EL (cell line): ENCODE results near the gene MGST2.

ENCODE experiments used
- DNase-seq: peaks from one replicate; pipeline ENCODE4 v3.0.0-alpha.2; 2016

Gene MGST2

DNA sequence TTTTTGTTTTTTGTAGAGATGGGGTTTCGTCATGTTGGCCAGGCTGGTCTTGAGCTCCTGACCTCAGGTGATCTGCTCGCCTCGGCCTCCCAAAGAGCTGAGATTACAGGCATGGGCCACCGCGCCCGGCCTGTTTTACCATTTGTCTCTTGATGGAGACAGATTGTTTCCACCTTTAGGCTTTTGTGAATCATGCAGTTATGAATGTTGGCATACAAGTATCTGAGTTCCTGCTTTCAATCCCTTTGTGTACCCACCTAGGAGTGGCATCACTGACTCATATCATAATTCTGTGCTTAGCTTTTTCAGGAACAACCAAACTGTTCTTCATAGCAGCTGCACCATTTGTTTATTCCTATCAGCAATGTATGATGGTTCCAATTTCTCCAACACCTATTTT lies 20.2 kb upstream of the MGST2 start:
- DNase-seq = no peak

DNA sequence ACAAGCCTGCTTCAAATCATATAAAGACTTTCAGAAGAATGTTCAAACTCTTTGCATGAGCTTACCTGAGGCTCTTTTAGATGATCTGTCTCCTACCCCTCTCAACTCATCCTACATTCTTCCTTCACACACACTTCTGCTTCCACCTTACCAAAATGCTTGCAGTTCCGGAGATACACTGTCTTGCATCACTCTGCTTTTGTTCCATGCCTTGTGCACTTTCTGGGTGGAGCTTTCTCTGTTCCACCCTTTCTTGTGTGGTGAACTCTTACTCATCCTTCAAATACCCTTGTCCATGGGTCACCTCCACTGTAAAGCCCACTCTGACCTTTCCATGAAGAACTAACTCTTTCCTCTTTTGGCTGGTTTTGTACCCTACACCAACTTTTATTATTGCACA lies 18.4 kb upstream of the MGST2 start:
- DNase-seq = no peak

DNA sequence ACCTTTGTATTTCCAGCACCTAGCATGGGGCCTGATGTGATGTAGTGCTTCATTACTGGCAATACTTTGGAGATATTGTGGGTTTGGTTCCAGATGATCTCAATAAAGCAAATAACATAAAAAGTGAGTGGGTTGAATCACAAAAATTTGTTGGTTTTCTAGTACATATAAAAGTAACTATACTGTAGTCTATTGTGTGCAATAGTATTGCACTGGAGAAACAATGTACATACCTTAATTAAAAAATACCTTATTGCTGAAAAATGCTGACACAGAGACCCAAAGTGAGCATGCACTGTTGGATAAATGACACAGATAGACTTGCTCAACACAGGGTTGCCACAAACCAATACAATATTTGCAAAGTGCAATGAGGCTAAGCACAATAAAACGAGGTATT lies 17.7 kb upstream of the MGST2 start:
- no peak for DNase-seq

DNA sequence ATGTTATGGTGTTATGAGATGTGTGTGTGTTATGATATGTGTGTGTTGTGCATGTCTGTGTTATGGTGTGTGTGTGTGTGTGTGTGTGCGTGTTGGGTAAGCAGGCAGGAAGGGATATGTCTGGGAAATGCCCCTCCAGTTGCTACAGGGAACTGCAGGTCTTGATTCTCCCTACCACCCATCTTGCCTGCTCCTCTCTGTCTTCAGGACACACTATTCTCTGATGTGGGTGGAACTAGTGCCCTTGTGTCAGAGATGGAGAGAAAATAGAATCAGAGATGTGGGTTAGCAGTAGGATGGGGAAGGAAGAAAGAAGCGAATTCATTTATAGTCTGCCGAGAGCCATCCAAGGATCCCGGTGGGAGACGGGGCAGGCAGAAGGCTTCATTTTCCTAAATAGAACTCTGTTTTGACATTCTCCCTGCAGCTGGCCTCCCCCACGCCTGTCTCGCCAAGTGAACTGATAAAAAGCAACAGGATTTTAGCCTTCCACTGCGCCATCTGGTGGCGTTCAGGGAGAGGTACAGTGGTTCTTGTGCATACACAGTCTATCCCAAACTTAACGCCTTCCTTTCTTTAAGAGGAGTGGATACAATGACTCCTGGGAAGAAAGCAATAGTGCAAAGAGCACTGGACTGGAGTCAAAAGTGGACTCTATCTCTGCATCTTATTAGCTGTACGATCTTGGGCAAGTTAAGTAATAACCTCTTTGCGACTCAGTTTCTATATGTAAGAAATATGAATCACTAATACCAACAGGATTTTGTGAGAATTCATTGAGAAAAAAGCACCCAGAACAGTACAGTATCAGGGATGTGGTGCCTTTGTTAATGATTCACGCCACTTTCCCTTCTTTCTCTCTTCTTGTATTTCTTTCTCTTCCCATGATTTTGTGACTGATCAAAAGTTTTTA lies 14.1 kb upstream of the MGST2 start:
- DNase-seq = peak; percentile 75

DNA sequence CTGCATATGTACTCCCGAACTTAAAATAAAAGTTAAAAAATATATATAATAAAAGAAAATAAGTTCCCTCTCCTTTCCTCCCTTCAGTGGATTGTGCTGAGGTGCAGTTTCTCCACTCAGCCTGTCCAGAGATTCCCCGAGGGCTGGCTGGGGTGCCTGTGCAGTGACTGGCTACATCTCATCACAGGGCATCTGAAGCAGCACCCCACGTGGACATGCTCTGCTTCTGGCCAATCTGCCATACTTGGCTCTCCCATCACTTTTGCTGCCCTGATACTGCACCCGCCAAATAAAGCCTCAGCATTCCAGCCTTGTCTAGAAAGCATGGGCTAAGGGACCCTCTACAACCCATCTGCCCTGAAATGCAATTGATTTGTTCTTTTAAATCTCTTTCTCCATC lies 11.1 kb upstream of the MGST2 start:
- DNase-seq = no peak

DNA sequence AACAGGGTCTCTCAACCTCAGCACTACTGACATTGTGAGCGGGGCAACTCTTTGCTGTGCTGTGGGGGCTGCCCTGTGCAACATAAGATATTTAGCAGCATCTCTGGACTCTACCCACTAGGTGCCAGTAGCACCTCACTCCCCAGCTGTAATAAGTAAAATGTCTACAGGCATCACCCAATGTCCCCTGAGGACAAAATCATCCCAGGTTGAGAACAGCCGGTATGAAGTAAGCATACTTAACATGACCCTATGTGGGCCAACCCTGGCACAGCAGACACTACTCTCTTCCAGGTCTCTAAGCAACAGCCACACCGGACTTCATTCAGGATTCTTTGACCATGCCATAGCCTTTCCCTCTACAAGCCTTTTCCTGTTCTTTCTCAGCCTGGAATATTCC lies 10.5 kb upstream of the MGST2 start:
- peak; percentile 36 for DNase-seq

DNA sequence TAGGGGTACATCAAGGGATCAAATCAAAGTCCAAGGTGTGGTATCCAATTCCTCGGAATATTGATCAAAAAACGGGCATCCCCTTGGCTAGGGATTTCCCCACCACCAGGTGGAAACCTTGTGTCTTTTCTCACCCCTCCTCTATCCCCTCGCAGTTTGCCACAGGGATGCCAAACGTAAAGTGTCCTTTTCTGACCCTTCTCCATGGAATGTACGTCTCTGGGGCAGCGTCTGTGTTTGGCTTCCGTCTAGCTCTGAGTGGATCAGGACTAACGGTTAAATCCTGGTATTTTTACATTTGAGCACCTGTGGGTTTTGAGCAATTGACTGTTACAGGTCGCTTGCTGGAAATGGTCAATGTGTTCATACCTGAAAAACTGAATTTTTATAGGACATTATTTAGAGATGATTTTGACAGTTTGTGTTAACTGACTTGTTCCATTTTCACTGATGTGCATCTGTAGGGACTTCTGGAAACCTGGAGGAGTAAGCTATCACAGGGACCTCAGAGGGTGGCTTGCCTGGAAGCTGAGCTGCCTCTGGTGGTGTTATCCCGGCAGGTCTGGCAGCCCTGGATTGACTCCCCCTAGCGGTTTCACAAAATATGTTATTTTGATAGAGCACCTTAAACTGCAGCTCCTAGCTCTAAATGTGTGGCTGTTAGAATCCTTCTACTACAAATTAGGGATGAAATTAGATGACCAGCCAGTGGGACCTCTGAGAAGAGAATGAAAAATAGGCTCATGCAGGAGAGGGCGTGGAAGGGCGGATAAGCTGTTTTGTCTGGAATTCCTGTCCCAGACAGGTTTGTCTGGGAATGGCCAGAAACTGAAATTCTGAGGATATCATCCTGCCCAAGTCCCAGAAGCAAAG lies 8.8 kb upstream of the MGST2 start:
- DNase-seq = peak; percentile 77

DNA sequence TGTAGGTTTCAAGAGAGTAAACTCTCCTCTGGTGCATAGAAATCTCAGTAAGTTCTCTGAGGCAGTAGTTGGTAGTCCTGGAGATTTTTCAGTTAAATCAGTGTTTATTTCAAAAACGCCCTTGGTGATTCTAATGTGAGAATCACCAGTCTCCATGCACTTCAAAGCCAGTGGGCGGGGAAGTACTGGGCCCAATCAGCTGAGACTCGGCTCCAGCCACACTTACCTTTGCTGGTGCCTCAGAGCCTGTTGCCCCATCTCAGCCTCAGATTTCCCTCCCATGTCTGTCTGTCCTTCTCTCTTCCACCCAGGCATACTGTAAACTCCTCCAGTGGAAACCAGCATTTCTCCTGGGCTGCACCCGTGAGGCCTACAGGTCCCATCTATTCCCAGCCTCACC lies 7.4 kb upstream of the MGST2 start:
- DNase-seq = no peak

DNA sequence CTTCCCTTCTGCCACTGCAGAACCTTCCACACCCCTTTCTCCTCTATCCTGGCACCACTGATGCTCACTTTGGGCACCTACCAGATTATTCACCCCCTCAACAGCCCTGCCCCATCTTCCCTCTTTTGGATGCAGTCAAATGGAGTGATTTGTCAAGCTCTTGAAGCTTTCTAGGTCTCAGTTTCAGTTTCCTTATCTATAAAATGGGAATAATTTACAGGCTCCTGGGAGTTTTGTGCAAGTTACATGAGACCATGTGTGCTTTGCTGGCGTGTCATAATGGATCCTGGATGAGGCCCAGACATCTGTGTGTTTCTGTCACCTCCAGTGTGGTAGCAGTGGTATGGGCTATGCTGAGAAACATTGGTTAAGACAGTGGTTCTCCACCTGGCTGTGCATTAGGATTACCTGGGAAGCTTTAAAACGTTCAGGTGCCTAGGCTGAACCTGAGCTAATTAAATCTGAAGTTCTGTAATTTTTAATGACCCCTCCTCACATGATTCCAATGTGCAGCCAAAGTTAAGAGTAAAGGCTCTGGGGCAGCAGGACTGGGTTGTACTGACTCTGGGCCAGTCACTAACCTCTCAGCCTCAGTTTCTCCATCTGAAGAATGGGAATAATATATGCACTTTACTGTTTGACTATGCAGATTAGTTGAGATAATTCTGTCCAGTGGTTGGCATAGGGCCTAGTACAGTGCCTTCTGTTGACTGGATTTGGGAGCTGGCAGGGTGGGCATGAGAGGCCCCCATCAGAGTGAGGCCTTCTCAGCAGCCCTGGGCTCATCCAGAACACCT lies 6.8 kb upstream of the MGST2 start:
- DNase-seq = no peak

DNA sequence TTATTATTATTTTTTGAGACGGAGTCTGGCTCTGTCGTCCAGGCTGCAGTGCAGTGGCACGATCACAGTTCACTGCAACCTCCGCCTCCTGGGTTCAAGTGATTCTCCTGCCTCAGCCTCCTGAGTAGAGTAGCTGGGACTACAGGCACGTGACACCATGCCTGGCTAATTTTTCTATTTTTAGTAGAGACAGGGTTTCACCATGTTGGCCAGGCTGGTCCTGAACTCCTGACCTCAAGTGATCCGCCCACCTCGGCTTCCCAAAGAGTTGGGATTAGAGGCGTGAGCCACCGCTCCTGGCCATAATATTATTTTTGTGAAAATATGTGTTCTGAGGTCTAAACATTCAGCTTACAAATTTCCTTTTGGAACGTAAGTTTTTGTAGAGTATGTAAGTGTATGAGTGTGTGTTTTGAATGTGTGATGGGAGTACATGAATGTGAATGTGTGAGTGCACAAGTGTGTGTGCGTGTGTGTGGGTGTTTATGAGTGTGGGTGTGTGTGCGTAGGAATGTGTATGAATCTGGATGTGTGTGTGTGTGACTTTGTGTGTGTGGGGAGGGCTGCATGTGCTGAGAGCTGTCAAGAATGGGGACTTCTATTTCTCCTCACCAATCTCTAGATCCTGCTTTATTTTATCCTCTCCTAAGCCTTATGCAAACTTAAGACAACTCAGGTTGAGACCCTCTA lies 5.7 kb upstream of the MGST2 start:
- DNase-seq = no peak

DNA sequence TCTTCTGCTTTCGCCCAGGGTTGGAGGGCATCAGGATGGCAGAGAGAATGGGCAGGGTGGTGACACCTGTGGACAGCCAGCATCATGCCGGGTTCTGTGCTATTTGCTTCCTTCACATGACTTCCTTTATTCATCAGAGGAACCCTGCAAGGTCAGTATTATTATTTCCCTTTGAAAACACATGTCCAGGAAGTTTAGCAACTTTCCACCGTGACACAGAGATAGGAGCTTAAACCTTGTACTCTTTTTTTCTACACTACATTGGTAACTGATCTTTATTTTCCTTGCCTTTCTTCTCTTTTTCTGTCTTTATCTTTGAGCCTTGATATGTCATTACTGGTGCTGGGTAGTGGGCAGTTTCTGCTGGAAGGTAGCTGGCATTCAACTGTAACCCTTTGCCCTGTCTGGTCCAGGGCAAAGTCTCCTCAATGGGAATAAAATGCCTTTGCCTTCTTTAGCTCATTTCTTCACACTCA lies 5.0 kb upstream of the MGST2 start:
- DNase-seq = no peak

DNA sequence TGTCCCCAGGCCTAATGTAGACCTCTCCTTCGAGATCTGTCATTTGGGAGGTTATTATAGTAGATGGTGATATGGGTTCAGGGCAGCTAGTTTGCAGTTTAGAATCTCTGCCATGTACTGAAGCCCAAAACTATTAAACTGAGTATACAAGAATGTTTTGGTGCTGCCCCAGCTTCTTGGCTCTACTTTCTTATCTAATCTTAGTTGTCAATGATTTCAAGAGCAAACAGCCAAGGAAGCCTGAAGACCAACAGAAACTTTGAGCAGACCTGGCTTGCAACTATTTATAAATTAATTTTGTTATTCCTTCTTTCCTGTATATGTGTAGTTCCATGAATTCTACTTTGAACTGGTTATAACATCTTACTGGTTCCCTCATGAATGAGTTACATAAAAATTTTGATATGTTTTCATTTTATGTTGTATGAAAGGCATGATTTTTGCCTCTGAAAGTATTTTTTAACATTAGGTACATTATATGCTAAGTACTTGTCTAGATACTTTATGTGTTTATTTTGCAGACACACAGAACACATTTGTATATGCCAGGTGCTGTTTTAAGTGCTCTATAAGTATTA lies 2.0 kb upstream of the MGST2 start:
- no peak for DNase-seq

DNA sequence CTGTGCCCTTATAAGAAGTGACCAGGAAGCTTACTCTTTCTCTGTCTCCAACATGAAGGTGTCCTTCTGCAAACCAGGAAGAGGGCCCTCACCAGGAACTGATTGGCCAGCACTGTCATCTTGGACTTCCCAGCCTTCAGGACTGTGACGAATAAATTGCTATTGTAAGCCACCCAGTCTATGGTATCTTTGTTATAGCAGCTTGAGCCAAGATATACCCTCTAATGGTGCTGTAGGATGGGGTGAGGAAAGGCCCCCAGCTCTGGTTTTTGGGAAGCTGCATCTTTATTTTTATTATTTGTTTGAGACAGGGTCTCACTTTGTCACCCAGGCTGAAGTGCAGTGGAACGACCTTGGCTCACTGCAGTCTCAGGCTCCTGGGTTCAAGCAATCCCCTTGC lies 1.2 kb upstream of the MGST2 start:
- no peak for DNase-seq

DNA sequence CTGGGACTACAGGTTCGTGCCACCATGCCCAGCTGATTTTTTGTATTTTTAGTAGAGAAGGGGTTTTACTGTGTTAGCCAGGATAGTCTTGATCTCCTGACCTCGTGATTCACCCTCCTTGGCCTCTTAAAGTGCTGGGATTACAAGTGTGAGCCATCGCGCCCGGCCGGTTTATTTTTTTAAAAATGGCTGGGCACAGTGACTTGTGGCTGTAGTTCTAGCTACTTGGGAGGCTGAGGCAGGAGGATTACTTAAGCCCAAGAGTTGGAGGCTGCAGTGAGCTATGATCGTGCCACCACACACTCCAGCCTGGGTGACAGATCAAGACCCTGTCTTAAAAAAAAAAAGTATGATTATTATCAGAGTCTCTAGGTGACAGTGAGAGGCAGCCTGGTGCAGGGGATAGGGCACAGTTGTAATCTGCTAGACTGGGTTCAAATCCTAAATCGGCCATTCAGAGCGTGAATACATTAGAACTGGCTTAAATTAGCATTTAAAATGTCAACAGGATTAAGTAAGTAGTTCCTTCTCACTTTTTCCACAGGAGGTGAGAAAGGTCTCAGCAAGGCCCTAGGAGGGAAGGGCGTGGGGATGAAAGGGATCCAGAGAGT lies 435 bp upstream of the MGST2 start:
- no peak for DNase-seq

DNA sequence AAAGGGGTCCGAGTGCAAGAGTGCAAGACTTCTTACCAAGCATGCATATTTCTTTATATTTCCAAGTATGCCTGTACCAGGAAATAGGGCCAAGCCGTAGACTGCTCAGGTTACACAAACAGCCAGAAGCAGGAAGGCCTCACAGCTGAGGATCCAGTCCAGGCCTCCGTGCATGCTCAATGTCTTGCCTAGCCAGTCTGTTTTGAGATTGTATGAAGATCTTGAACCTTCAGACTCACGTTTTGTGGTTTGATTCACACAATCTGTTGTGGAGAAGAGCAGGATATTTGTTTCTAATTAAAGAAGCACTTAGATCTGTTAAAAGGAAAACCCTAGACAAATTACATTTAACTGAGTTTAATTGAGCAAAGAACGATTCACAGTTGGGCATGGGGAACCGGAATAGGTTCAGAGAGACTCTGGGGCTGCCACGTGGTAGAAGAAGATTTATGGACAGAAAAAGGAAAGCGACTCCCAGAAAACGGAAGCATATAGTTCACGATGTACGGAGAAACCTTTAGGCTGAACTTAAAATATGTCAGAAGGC lies 1.2 kb downstream of the MGST2 start:
- no peak for DNase-seq

DNA sequence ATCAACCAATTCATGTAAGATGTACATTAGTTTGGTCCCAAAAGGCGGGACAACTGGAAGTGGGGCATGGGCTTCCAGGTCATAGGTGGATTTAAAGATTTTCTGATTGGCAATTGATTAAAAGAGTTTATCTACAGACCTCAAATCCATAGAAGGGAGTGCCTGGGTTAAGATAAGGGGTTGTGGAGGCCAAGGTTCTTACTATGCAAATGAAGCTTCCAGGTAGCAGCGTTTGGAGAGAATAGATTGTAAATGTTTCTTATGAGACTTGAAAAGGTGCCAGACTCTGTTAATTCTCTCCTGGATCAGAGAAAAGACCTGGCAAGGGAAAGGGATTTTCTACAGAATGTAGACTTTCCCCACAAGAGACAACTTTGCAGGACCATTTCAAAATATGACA lies 2.4 kb downstream of the MGST2 start:
- DNase-seq = no peak

DNA sequence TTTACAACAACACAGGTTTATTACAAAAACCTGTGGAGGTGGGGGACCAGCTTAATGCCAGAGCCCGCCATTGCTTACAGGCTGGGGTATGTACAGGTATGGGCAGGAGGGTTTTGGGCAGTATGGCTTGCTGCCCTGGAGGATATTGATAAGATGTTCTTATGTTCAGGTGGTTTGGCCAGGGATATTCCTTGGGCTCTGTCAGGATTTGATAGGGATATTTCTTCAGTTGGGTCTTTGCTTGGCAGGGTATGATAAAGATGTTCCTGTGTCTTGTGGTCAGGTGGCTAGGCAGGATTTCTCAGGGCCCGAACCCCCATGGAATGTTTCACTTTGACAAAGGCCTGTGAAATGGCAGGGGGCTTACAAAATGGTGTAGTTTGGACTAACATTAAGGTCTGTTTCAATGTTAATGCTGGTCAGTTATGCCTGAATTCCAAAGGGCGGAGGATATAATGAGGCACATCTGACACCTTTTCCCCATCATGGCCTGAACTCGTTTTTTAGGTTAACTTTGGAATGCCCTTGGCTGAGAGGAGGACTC lies 3.1 kb downstream of the MGST2 start:
- no peak for DNase-seq

DNA sequence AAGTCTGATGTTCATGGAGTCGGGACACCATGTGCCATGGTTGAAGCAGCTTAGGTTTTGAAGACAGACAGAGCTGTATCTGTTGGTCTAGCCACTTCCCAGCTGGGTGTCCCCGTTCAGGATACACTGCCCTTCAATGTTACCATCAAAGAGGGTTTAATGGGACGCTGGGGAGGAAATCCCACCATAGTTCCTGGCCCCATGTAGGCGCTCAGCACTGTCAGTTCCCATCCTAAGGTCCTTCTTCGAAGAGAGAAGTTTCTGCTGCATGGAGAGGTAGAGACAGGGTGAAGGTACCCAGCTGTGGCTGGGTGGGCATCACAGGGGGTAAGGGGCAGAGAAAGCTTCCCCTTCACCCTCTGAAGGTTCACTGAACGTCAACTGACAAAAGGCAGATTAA lies 3.7 kb downstream of the MGST2 start:
- no peak for DNase-seq

DNA sequence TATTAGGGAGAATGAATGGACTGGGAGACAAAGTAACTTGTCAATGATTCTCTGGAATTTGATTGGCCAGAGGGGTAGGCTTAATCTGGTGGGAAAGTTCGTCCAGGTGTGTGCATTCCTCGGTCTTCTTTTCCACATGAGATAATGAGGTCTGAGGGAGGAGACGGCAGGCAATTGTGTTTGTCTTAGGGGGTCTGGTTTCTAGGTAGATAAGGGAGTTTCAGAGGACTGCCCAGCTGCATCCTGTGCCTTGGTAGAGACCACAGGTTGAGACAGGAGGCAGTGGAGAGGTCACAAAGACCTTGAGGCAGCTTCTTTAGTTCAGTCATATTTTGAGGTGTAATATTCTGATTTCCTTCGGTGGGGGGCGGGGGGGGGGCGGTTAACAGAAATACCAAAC lies 4.3 kb downstream of the MGST2 start:
- no peak for DNase-seq

DNA sequence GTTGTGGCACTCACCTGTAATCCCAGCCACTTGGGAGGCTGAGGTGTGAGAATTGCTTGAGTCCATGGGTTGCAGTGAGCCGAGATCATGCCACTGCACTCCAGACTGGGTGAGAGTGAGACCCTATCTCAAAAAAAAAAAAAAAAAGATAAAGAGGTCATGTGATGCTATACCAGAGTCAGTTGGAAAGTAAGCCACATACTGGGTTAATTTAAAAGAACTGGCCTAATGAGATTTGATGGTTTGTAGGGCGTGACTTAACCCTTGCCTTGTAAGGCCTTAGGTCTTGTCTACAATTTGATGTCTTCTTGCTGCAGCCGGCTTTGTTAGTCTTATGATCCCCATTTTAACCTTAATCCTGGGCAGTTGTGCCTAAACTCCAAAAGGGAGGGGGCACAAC lies 5.2 kb downstream of the MGST2 start:
- no peak for DNase-seq

DNA sequence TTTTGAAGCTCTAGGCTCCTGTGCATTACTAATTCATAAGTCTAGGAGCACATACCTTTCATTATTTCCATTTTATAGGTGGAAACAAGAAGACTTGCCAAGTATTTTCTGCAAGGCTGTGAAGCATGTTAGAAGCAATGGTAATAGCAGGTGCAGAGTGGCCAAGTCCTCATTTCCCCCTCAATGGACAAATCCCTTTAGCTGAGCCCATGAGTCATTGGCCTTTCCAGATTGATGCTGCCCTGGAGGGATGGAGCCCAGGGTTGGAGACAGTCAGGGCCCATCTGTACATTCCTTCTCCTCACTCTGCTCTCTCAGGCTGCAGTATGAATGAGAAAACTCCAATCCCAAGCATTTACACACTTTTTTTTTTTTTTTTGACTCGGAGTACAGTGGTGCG lies 6.6 kb downstream of the MGST2 start:
- peak; percentile 54 for DNase-seq
